CD4-positive, alpha-beta T cell (primary cell): ENCODE results near the gene ZNRF1. TPM values are rescaled to one million over a fixed set of nuclear protein-coding genes. Genes with fewer than 3 reads are reported as not detected.

ENCODE experiments used
- ATAC-seq: fragments of 200-7000 bp; cut with Tn5 transposase; one replicate; pipeline ENCODE4 v1.10.0; 2022; ENCODE audit warnings: mild to moderate bottlenecking; ENCODE audit not compliant: poor library complexity
- CTCF ChIA-PET: fragments of 350-600 bp; sonication (Branson Sonifier 250); formaldehyde crosslinking; loops from one replicate; lab custom pipeline; 2021; ENCODE audit warnings: antibody characterized with exemption, inconsistent platforms; lab: Charles Lee
- POLR2A ChIA-PET: fragments of 350-600 bp; sonication (Branson Sonifier 250); formaldehyde crosslinking; loops from one replicate; lab custom pipeline; 2021; ENCODE audit warnings: antibody characterized with exemption, inconsistent platforms; lab: Charles Lee
- DNase-seq, 14 experiments: peaks; one replicate each; pipeline ENCODE4 v3.0.0-alpha.2; 2013 to 2020; ENCODE audit warnings: mixed read lengths in 2 of 14
- H3K27ac ChIP-seq, 2 donors: one replicate each; pipeline versions ENCODE4 v1.5.1 to v1.7.0; 2013; ENCODE audit warnings: low read length in 2 of 2, low read depth in 1 of 2, mild to moderate bottlenecking in 1 of 2
- H3K27me3 ChIP-seq, 2 experiments: 1 replicate in 1 of 2; 2 replicates in 1 of 2; pipeline versions ENCODE4 v1.6.1 to v1.7.0; 2013; ENCODE audit warnings: low read length in 2 of 2, control low read depth in 1 of 2, mild to moderate bottlenecking in 1 of 2, moderate library complexity in 1 of 2; ENCODE audit not compliant: insufficient read depth in 2 of 2, control insufficient read depth in 1 of 2
- H3K36me3 ChIP-seq: one replicate; pipeline ENCODE4 v1.6.1; 2013; ENCODE audit warnings: low read length, control low read depth; ENCODE audit not compliant: insufficient read depth
- H3K4me1 ChIP-seq: one replicate; pipeline ENCODE4 v1.6.1; 2013; ENCODE audit warnings: low read length, control low read depth; ENCODE audit not compliant: insufficient read depth
- H3K4me3 ChIP-seq: one replicate; pipeline ENCODE4 v1.5.1; 2013; ENCODE audit warnings: mild to moderate bottlenecking, low read length, moderate library complexity
- H3K9me3 ChIP-seq, 2 experiments: 1 replicate in 1 of 2; 2 replicates in 1 of 2; pipeline versions ENCODE4 v1.6.1 to v1.7.0; 2013; ENCODE audit warnings: low read length in 2 of 2, mild to moderate bottlenecking in 2 of 2, control low read depth in 1 of 2, moderate library complexity in 1 of 2; ENCODE audit not compliant: control insufficient read depth in 1 of 2, insufficient read depth in 1 of 2
- H3K27ac Mint-ChIP-seq: one replicate; pipeline ENCODE4 v1.8.0; 2020; ENCODE audit warnings: mixed read lengths
- H3K27me3 Mint-ChIP-seq: one replicate; pipeline ENCODE4 v1.8.0; 2021; ENCODE audit warnings: mixed read lengths
- H3K36me3 Mint-ChIP-seq: one replicate; pipeline ENCODE4 v1.8.0; 2021; ENCODE audit warnings: low read depth, mixed read lengths
- H3K4me1 Mint-ChIP-seq: one replicate; pipeline ENCODE4 v1.8.0; 2021; ENCODE audit warnings: low read depth, mixed read lengths
- H3K4me3 Mint-ChIP-seq: one replicate; pipeline ENCODE4 v1.8.0; 2020; ENCODE audit warnings: mild to moderate bottlenecking, mixed read lengths
- H3K9me3 Mint-ChIP-seq: one replicate; pipeline ENCODE4 v1.8.0; 2020; ENCODE audit warnings: mixed read lengths
- intact Hi-C, 2 experiments: fragments of 100-400 bp; cut with DNase I in 1 of 2; cut with micrococcal nuclease in 1 of 2; formaldehyde crosslinking; loops; one replicate each; pipeline versions ENCODE4 v1.15.1 to v1.9.0; 2023 to 2025; cut with DNase I, micrococcal nuclease
- polyA plus RNA-seq, 2 donors: library from polyadenylated mRNA; unstranded; fragments of 120-200 nt; gene quantifications; one replicate each; pipeline ENCODE4 v1.2.1, GENCODE V29; 2013
- total RNA-seq, 174 experiments: library from RNA in 2 of 174; stranded (reverse) in 2 of 174; gene quantifications; one replicate each; pipeline ENCODE4 v1.2.3 and lab custom pipeline; 2021 to 2026
- TF ChIP-seq, protein P1 (sequence below): fragments of 200-600 bp; IDR thresholded peaks from one replicate; pipeline ENCODE4 v1.8.0; 2022; ENCODE audit warnings: antibody characterized with exemption, mild to moderate bottlenecking

Gene ZNRF1
- total RNA-seq (1 to 10 TPM; 2.8 to 4.0 TPM), total RNA-seq (lab: John Stamatoyannopoulos, UW) (3.6 to 43.9 (median 14.4) reads per million in 172 experiments)
- 10.9 TPM for polyA plus RNA-seq (2013, experiment 1 of 2)
- polyA plus RNA-seq (2013, experiment 2 of 2): 8.9 TPM

DNA sequence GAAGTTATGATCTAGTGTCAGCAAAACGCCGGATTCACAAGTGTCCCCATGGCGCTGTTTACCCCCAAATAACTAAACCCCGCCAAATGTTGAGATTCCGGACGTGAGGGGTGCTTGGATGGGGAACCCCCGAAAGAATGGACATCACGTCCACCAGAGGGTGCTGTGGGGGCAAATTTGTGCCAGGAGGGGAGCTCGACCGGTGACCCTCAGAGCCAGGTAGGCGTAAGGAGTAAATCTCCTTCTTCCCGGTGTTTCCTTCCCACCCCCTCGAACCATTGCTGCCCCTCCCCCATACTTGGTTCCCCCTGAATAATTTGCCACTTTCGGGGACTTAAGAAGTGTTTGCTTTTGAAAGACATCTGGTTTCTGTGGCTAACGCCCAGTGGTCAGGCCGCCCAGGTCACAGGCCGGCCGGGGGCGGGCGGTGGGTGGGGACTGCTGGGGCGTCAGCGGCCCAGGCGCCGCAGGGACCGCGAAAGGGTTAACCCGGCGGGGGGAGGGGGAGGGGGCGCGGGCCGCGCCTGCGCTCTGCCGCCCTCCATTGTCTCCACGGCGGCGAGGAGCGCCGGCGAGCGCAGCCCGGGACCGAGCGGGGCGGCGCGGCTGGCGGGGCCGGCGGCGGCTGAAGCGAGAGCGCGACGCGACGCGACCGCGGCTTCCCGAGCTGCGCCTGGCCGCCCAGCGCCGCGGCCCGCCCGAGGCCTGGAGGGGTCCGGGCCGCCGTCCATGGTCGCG, at the start of gene ZNRF1:
Gene ZNRF1 (plus strand): TSS at position 544 of the 738 bp plus-strand sequence. CDS start 648 bp downstream, outside the sequence.
- H3K4me1 ChIP-seq: peaks cover 25% of the 10 kb centered on the region
- no peaks in the 10 kb centered on the region for H3K36me3 ChIP-seq
- H3K9me3 ChIP-seq: no peaks in the 10 kb centered on the region
- ChIA-PET CTCF (interaction anchor here (0.5 to 4.0 kb wide), 13 partner anchors 10 to 111 kb away, joined by 3 to 75 read pairs (median 5); partner anchors contain the start of gene WDR59), POLR2A (interaction anchor here (0.6 to 5.1 kb wide), 8 partner anchors 14 to 383 kb away, joined by 3 to 54 read pairs (median 3); partner anchors contain the start of gene WDR59)
- TF ChIP-seq, protein P1, sequence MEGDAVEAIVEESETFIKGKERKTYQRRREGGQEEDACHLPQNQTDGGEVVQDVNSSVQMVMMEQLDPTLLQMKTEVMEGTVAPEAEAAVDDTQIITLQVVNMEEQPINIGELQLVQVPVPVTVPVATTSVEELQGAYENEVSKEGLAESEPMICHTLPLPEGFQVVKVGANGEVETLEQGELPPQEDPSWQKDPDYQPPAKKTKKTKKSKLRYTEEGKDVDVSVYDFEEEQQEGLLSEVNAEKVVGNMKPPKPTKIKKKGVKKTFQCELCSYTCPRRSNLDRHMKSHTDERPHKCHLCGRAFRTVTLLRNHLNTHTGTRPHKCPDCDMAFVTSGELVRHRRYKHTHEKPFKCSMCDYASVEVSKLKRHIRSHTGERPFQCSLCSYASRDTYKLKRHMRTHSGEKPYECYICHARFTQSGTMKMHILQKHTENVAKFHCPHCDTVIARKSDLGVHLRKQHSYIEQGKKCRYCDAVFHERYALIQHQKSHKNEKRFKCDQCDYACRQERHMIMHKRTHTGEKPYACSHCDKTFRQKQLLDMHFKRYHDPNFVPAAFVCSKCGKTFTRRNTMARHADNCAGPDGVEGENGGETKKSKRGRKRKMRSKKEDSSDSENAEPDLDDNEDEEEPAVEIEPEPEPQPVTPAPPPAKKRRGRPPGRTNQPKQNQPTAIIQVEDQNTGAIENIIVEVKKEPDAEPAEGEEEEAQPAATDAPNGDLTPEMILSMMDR: peak; percentile 77
- peaks cover 6% of the 10 kb centered on the region for H3K36me3 Mint-ChIP-seq
- peak within 1 kb of the TSS; percentile 82 for H3K27ac Mint-ChIP-seq
- H3K27ac ChIP-seq: no peak within 1 kb of the TSS
- intact Hi-C loops: loop anchor here (1.0 to 10.0 kb wide), 5 partner anchors 14 to 704 kb away; partner anchors contain the start of genes PSMD7 (in 1 of the 2) and WDR59 (in 1 of the 2)
- no peaks in the 10 kb centered on the region for H3K27me3 Mint-ChIP-seq
- H3K9me3 Mint-ChIP-seq: no peaks in the 10 kb centered on the region
- H3K4me3 ChIP-seq: peak within 1 kb of the TSS; percentile 61
- H3K27me3 ChIP-seq: no peaks in the 10 kb centered on the region
- peak; percentile 64 to 89 (median 78) for DNase-seq
- peak; percentile 79 for ATAC-seq
- H3K4me1 Mint-ChIP-seq: peaks cover 21% of the 10 kb centered on the region
- peak within 1 kb of the TSS; percentile 94 for H3K4me3 Mint-ChIP-seq

GRCh38 chr16:74949309-74949708, 49.5 kb upstream of the ZNRF1 start:
- intact Hi-C loops: no loop called here

DNA sequence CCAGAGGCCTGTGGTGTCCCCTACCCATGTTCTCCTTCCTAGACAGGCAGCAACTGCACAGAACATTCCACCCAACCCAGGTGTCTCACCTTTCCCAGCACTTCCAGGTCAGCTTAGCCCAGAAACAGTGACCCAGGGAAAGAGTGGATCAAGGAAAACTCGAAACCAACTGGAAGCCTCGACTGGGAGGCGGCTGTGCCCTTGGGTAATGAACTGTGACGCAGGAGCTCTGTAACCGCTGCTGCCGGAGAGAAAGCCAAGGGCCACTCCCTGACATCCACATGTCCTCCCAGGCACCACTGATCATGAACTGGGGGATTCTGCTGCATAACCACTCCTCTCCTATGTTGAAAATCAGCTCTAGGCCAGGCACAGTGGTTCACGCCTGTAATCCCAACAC, 48.3 kb upstream of the ZNRF1 start:
- Histone ChIP-seq H3K4me3 (no peak overlapping the region), H3K27ac (no peak overlapping the region), H3K9me3 (no peaks in the 10 kb centered on the region), H3K4me1 (no peaks in the 10 kb centered on the region), H3K27me3 (no peaks in the 10 kb centered on the region), H3K36me3 (peaks cover 60% of the 10 kb centered on the region)
- TF ChIP-seq, protein P1: no peak
- ATAC-seq: no peak
- Mint-ChIP-seq H3K27me3 (no peaks in the 10 kb centered on the region), H3K9me3 (no peaks in the 10 kb centered on the region), H3K4me3 (no peak overlapping the region), H3K36me3 (peaks cover 85% of the 10 kb centered on the region), H3K27ac (no peak overlapping the region), H3K4me1 (no peaks in the 10 kb centered on the region)
- intact Hi-C loops: no loop called here
- DNase-seq: no peak
- ChIA-PET CTCF (interaction anchor here (0.7 kb wide), 1 partner anchor 52 kb away, joined by 4 read pairs; no protein-coding TSS in a partner anchor), POLR2A (no interaction called here)

More at GRCh38 chr16:74949309-74949708, 49.5 kb upstream of the ZNRF1 start:
- no peak for ATAC-seq
- Mint-ChIP-seq H3K4me1 (no peaks in the 10 kb centered on the region), H3K9me3 (no peaks in the 10 kb centered on the region), H3K27me3 (no peaks in the 10 kb centered on the region), H3K27ac (no peak overlapping the region), H3K36me3 (peaks cover 82% of the 10 kb centered on the region), H3K4me3 (no peak overlapping the region)
- no peaks in the 10 kb centered on the region for H3K27me3 ChIP-seq
- H3K36me3 ChIP-seq: peaks cover 54% of the 10 kb centered on the region
- H3K4me3 ChIP-seq: no peak overlapping the region
- H3K27ac ChIP-seq: no peak overlapping the region
- H3K4me1 ChIP-seq: no peaks in the 10 kb centered on the region
- H3K9me3 ChIP-seq: no peaks in the 10 kb centered on the region
- CTCF ChIA-PET: no interaction called here
- POLR2A ChIA-PET: no interaction called here
- TF ChIP-seq, protein P1: no peak
- no peak for DNase-seq
